ENCODE measurements around the gene HNRNPLL. TPM values are rescaled to one million over a fixed set of nuclear protein-coding genes. Genes with fewer than 3 reads are reported as not detected.
A peak's percentile ranks its signal among the peaks of the same experiment; 100 is the strongest.

Gene HNRNPLL
- total RNA-seq, 3 donors from 2014 or later (not counting 1 experiment from before 2014, with no cell fraction given) = 7.3 to 18.4 (median 8.8) TPM

- ATAC-seq = peak; percentile 78 to 87 (median 80)
- no peaks in the 10 kb centered on the region for H3K4me1 Mint-ChIP-seq
- Histone ChIP-seq H3K27ac (ENCODE audit: low read length) (no peak overlapping the region), H3K4me1 (ENCODE audit: control insufficient read depth, insufficient read depth, low read length) (no peaks in the 10 kb centered on the region), H3K27me3 (ENCODE audit: control insufficient read depth, insufficient read depth, low read length) (no peaks in the 10 kb centered on the region), H3K9me3 (ENCODE audit: control insufficient read depth, insufficient read depth, low read length) (no peaks in the 10 kb centered on the region), H3K4me3 (ENCODE audit: low read length) (no peak overlapping the region), H3K36me3 (ENCODE audit: control insufficient read depth, insufficient read depth, low read length) (peaks cover 5% of the 10 kb centered on the region)
- no peaks in the 10 kb centered on the region for H3K36me3 Mint-ChIP-seq
- 90% methylated on average over 5 of the region's 9 CpGs for WGBS (ENCODE audit: insufficient coverage)
- peak; percentile 78 for TF ChIP-seq CTCF (IDR thresholded peaks at IDR 0.05)
- no peaks in the 10 kb centered on the region for H3K9me3 Mint-ChIP-seq
- peak in 1 of 2 donors; percentile 88 for DNase-seq
- H3K27ac Mint-ChIP-seq = no peak overlapping the region
- H3K27me3 Mint-ChIP-seq (ENCODE audit: low read depth in 2 of 2) = no peaks in the 10 kb centered on the region
- intact Hi-C loops (cut with micrococcal nuclease) = loop anchor here (1.0 to 10.0 kb wide), 3 partner anchors 145 to 233 kb away; no protein-coding TSS in a partner anchor
- no peak overlapping the region for H3K4me3 Mint-ChIP-seq
These were observed 21.3 kb downstream of the HNRNPLL start for GRCh38 chr2:38581193-38582147.

- Histone ChIP-seq H3K4me3 (ENCODE audit: low read length) (no peak overlapping the region), H3K36me3 (ENCODE audit: control insufficient read depth, insufficient read depth, low read length) (peaks cover 2% of the 10 kb centered on the region), H3K9me3 (ENCODE audit: control insufficient read depth, insufficient read depth, low read length) (no peaks in the 10 kb centered on the region), H3K27ac (ENCODE audit: low read length) (no peak overlapping the region), H3K4me1 (ENCODE audit: control insufficient read depth, insufficient read depth, low read length) (no peaks in the 10 kb centered on the region), H3K27me3 (ENCODE audit: control insufficient read depth, insufficient read depth, low read length) (no peaks in the 10 kb centered on the region)
- no peaks in the 10 kb centered on the region for H3K4me1 Mint-ChIP-seq
- WGBS (ENCODE audit: insufficient coverage) = 97% methylated on average over 2 of the region's 2 CpGs
- no peaks in the 10 kb centered on the region for H3K9me3 Mint-ChIP-seq
- H3K36me3 Mint-ChIP-seq = no peaks in the 10 kb centered on the region
- no peak for TF ChIP-seq CTCF (IDR thresholded peaks at IDR 0.05)
- no peak overlapping the region for H3K4me3 Mint-ChIP-seq
- no peaks in the 10 kb centered on the region for H3K27me3 Mint-ChIP-seq (ENCODE audit: low read depth in 2 of 2)
- DNase-seq (no peak), ATAC-seq (no peak)
- H3K27ac Mint-ChIP-seq = no peak overlapping the region
- intact Hi-C loops (cut with micrococcal nuclease) = loop anchor here (10.0 kb wide), 1 partner anchor 235 kb away; no protein-coding TSS in a partner anchor
These were observed 22.6 kb downstream of the HNRNPLL start for GRCh38 chr2:38580115-38580636.

DNA sequence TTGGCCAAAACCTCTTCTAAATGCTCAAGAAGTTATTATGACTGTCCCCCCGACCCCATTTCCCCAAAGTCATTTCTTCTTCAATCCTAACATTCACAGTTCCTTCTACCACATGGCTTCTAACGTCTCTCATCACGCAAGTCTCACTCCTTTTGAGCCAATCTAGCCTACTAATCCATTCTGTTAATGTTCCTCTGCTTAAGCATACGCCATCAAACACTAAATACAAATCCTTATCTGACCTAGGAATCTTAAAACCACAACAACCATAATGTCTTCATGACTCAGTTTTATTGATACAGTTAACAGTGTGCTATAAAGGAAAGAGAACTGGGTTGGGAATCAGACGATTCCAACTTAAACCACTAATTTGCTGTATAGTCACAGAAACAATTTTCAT, 23.9 kb downstream of the HNRNPLL start:
- Histone ChIP-seq H3K27ac (ENCODE audit: low read length) (no peak overlapping the region), H3K4me1 (ENCODE audit: control insufficient read depth, insufficient read depth, low read length) (no peaks in the 10 kb centered on the region), H3K36me3 (ENCODE audit: control insufficient read depth, insufficient read depth, low read length) (no peaks in the 10 kb centered on the region), H3K27me3 (ENCODE audit: control insufficient read depth, insufficient read depth, low read length) (no peaks in the 10 kb centered on the region), H3K9me3 (ENCODE audit: control insufficient read depth, insufficient read depth, low read length) (no peaks in the 10 kb centered on the region), H3K4me3 (ENCODE audit: low read length) (no peak overlapping the region)
- ATAC-seq (no peak), DNase-seq (peak in 1 of 2 donors; percentile 33)
- no peak overlapping the region for H3K27ac Mint-ChIP-seq
- H3K4me3 Mint-ChIP-seq = no peak overlapping the region
- intact Hi-C loops (cut with micrococcal nuclease) = no loop called here
- 78% methylated on average over 4 of the region's 5 CpGs for WGBS (ENCODE audit: insufficient coverage)
- H3K4me1 Mint-ChIP-seq = no peaks in the 10 kb centered on the region
- H3K27me3 Mint-ChIP-seq (ENCODE audit: low read depth in 2 of 2) = no peaks in the 10 kb centered on the region
- H3K9me3 Mint-ChIP-seq = no peaks in the 10 kb centered on the region
- no peaks in the 10 kb centered on the region for H3K36me3 Mint-ChIP-seq
- no peak for TF ChIP-seq CTCF (IDR thresholded peaks at IDR 0.05)
